Lower leg skin (tissue), 4 donors: ENCODE measurements around the gene GABBR2. TPM values are rescaled to one million over a fixed set of nuclear protein-coding genes. Genes with fewer than 3 reads are reported as not detected.

Source experiments
- DNase-seq, 2 donors: peaks; one replicate each; pipeline ENCODE4 v3.0.0-alpha.2; 2019; ENCODE audit warnings: low spot score in 2 of 2
- H3K4me3 ChIP-seq: fragments of 200-600 bp; sonication (generic); 2 replicates; pipeline ENCODE4 v1.5.1; 2017; ENCODE audit warnings: mild to moderate bottlenecking, low read depth; ENCODE audit not compliant: poor library complexity, severe bottlenecking
- CTCF ChIP-seq, 3 donors: fragments of 450-650 bp; IDR thresholded peaks; one replicate each; pipeline ENCODE4 v1.5.1; 2016; ENCODE audit warnings: antibody characterized with exemption in 3 of 3, mild to moderate bottlenecking in 3 of 3, moderate library complexity in 2 of 3
- POLR2A ChIP-seq, 2 donors: fragments of 450-650 bp; IDR thresholded peaks; one replicate each; pipeline ENCODE4 v1.6.1; 2016 to 2017; ENCODE audit warnings: antibody characterized with exemption in 2 of 2, mild to moderate bottlenecking in 1 of 2, moderate library complexity in 1 of 2
- WGBS, 2 donors: methylation state at CpG; one replicate each; pipeline ENCODE4 v1.1.5; 2018; 5-methylcytosine and 5-hydroxymethylcytosine counted together
- intact Hi-C: fragments of 100-400 bp; cut with DNase I; formaldehyde crosslinking; loops from one replicate; pipeline ENCODE4 v1.15.0; 2023; ENCODE audit warnings: low total_unique reads
- total RNA-seq, 4 donors: library from RNA; depleted of rRNA; stranded (reverse); fragments of >200 nt; gene quantifications; one replicate each; pipeline ENCODE4 v1.1.0, GENCODE V29; 2016

Gene GABBR2
- total RNA-seq, 4 donors from 2014 or later, result 0.23 to 4.2 TPM; not detected in 2

GRCh38 chr9:98256756-98257155 lies 452.0 kb downstream of the GABBR2 start:
- 5 to 8% methylated on average over 12 of the region's 12 CpGs for WGBS, 2 donors
- no peak for DNase-seq
- H3K4me3 ChIP-seq, result peak overlapping the region; percentile 82
- intact Hi-C loops, result loop anchor here (10.0 kb wide), 1 partner anchor 182 kb away; no protein-coding TSS in a partner anchor
- no peak for TF ChIP-seq CTCF (IDR thresholded peaks at IDR 0.05)
- no peak for TF ChIP-seq POLR2A (IDR thresholded peaks at IDR 0.05)

- 0% methylated on average over 34 to 57 of the region's 64 CpGs for WGBS, 2 donors
Observed at GRCh38 chr9:98255578-98256296, 453.0 kb downstream of the GABBR2 start, which contains the start of gene TBC1D2. TSS of gene TBC1D2 (minus strand) at chr9:98255649. CDS start at chr9:98255541, 108 bp downstream.

GRCh38 chr9:98255061-98255577 lies 453.6 kb downstream of the GABBR2 start:
- intact Hi-C loops, result loop anchor here (10.0 kb wide), 1 partner anchor 180 kb away; no protein-coding TSS in a partner anchor
- DNase-seq, result no peak
- peak overlapping the region; percentile 82 for H3K4me3 ChIP-seq
- 0 to 1% methylated on average over 28 to 33 of the region's 36 CpGs for WGBS, 2 donors
- TF ChIP-seq CTCF (IDR thresholded peaks at IDR 0.05), result no peak
- TF ChIP-seq POLR2A (IDR thresholded peaks at IDR 0.05), result no peak

More at GRCh38 chr9:98255578-98256296, 453.0 kb downstream of the GABBR2 start, which contains the start of gene TBC1D2:
- peak within 1 kb of the TSS; percentile 82 for H3K4me3 ChIP-seq
- peak; percentile 96 to 99 for DNase-seq
- intact Hi-C loops, result loop anchor here (10.0 kb wide), 1 partner anchor 181 kb away; no protein-coding TSS in a partner anchor
- TF ChIP-seq POLR2A (IDR thresholded peaks at IDR 0.05) (no peak), CTCF (IDR thresholded peaks at IDR 0.05) (no peak)

GRCh38 chr9:98254228-98255060 lies 454.3 kb downstream of the GABBR2 start:
- WGBS, 2 donors, result 25 to 27% methylated on average over 5 of the region's 5 CpGs
- intact Hi-C loops, result loop anchor here (10.0 kb wide), 1 partner anchor 180 kb away; no protein-coding TSS in a partner anchor
- H3K4me3 ChIP-seq, result peak overlapping the region; percentile 82
- no peak for DNase-seq
- no peak for TF ChIP-seq POLR2A (IDR thresholded peaks at IDR 0.05)
- no peak for TF ChIP-seq CTCF (IDR thresholded peaks at IDR 0.05)

GRCh38 chr9:98253565-98253964 lies 455.2 kb downstream of the GABBR2 start:
- intact Hi-C loops, result loop anchor here (10.0 kb wide), 1 partner anchor 179 kb away; no protein-coding TSS in a partner anchor
- 59 to 68% methylated on average over 3 of the region's 3 CpGs for WGBS, 2 donors
- DNase-seq, result peak in 1 of 2 donors; percentile 76
- TF ChIP-seq POLR2A (IDR thresholded peaks at IDR 0.05), result no peak
- TF ChIP-seq CTCF (IDR thresholded peaks at IDR 0.05), result no peak
- no peak overlapping the region for H3K4me3 ChIP-seq
